Adipocyte (in vitro differentiated cells): ENCODE results near the gene ILF3.
A peak's percentile ranks its signal among the peaks of the same experiment; 100 is the strongest.

Experiments
- DNase-seq: peaks from one replicate; pipeline ENCODE4 v3.0.0-alpha.2; 2015; ENCODE audit warnings: low read depth
- H3K27me3 ChIP-seq: replicated peaks from 2 replicates; pipeline ENCODE4 v1.7.0; 2013; ENCODE audit warnings: mild to moderate bottlenecking, low read length, moderate library complexity; ENCODE audit not compliant: control insufficient read depth, insufficient read depth
- H3K36me3 ChIP-seq: 2 replicates; pipeline ENCODE4 v1.7.0; 2013; ENCODE audit warnings: low read length, mild to moderate bottlenecking, moderate library complexity; ENCODE audit not compliant: control insufficient read depth, insufficient read depth, severe bottlenecking
- H3K4me1 ChIP-seq: 2 replicates; pipeline ENCODE4 v1.7.0; 2013; ENCODE audit warnings: mild to moderate bottlenecking, low read length, moderate library complexity; ENCODE audit not compliant: control insufficient read depth, insufficient read depth
- H3K4me3 ChIP-seq: 2 replicates; pipeline ENCODE4 v1.7.0; 2013; ENCODE audit warnings: mild to moderate bottlenecking, low read length, moderate library complexity
- H3K9ac ChIP-seq: 2 replicates; pipeline ENCODE4 v1.7.0; 2013; ENCODE audit warnings: mild to moderate bottlenecking, low read length, moderate library complexity
- H3K9me3 ChIP-seq: 2 replicates; pipeline ENCODE4 v1.7.0; 2013; ENCODE audit warnings: mild to moderate bottlenecking, low read length, moderate library complexity; ENCODE audit not compliant: control insufficient read depth

ILF3 gene

GRCh38 chr19:10724573-10725071 lies 70.5 kb downstream of the ILF3 start:
- H3K9me3 ChIP-seq, result no peaks in the 10 kb centered on the region
- DNase-seq, result peak; percentile 84
- no peaks in the 10 kb centered on the region for H3K36me3 ChIP-seq
- peaks cover 25% of the 10 kb centered on the region for H3K4me1 ChIP-seq
- H3K4me3 ChIP-seq, result peak overlapping the region; percentile 56
- no peaks in the 10 kb centered on the region for H3K27me3 ChIP-seq
- H3K9ac ChIP-seq, result peak overlapping the region; percentile 33

GRCh38 chr19:10725415-10725814 lies 71.3 kb downstream of the ILF3 start:
- Histone ChIP-seq H3K36me3 (no peaks in the 10 kb centered on the region), H3K27me3 (no peaks in the 10 kb centered on the region), H3K9me3 (no peaks in the 10 kb centered on the region), H3K4me3 (no peak overlapping the region), H3K4me1 (peaks cover 19% of the 10 kb centered on the region), H3K9ac (no peak overlapping the region)
- DNase-seq, result no peak

- H3K36me3 ChIP-seq, result no peaks in the 10 kb centered on the region
- H3K27me3 ChIP-seq, result no peaks in the 10 kb centered on the region
- H3K4me1 ChIP-seq, result peaks cover 13% of the 10 kb centered on the region
- H3K9me3 ChIP-seq, result no peaks in the 10 kb centered on the region
- H3K9ac ChIP-seq, result no peak overlapping the region
- DNase-seq, result no peak
- H3K4me3 ChIP-seq, result no peak overlapping the region
These were observed 72.1 kb downstream of the ILF3 start for GRCh38 chr19:10726268-10726667.

- peaks cover 13% of the 10 kb centered on the region for H3K4me1 ChIP-seq
- H3K4me3 ChIP-seq, result no peak overlapping the region
- H3K9ac ChIP-seq, result no peak overlapping the region
- no peaks in the 10 kb centered on the region for H3K36me3 ChIP-seq
- DNase-seq, result no peak
- no peaks in the 10 kb centered on the region for H3K27me3 ChIP-seq
- no peaks in the 10 kb centered on the region for H3K9me3 ChIP-seq
These were observed 73.6 kb downstream of the ILF3 start for GRCh38 chr19:10727685-10728201.

GRCh38 chr19:10729411-10729810 lies 75.3 kb downstream of the ILF3 start:
- no peaks in the 10 kb centered on the region for H3K9me3 ChIP-seq
- no peak overlapping the region for H3K4me3 ChIP-seq
- H3K4me1 ChIP-seq, result peaks cover 11% of the 10 kb centered on the region
- no peak overlapping the region for H3K9ac ChIP-seq
- H3K36me3 ChIP-seq, result no peaks in the 10 kb centered on the region
- no peaks in the 10 kb centered on the region for H3K27me3 ChIP-seq
- no peak for DNase-seq

- H3K36me3 ChIP-seq, result no peaks in the 10 kb centered on the region
- no peak overlapping the region for H3K4me3 ChIP-seq
- H3K4me1 ChIP-seq, result no peaks in the 10 kb centered on the region
- H3K9ac ChIP-seq, result no peak overlapping the region
- H3K9me3 ChIP-seq, result no peaks in the 10 kb centered on the region
- DNase-seq, result no peak
- no peaks in the 10 kb centered on the region for H3K27me3 ChIP-seq
These were observed 76.8 kb downstream of the ILF3 start for GRCh38 chr19:10730932-10731331.

GRCh38 chr19:10735741-10736140 lies 81.6 kb downstream of the ILF3 start:
- Histone ChIP-seq H3K4me3 (no peak overlapping the region), H3K9ac (no peak overlapping the region), H3K27me3 (no peaks in the 10 kb centered on the region), H3K36me3 (no peaks in the 10 kb centered on the region), H3K4me1 (no peaks in the 10 kb centered on the region), H3K9me3 (no peaks in the 10 kb centered on the region)
- no peak for DNase-seq

- Histone ChIP-seq H3K9ac (no peak overlapping the region), H3K27me3 (no peaks in the 10 kb centered on the region), H3K36me3 (no peaks in the 10 kb centered on the region), H3K4me3 (no peak overlapping the region), H3K9me3 (no peaks in the 10 kb centered on the region), H3K4me1 (no peaks in the 10 kb centered on the region)
- no peak for DNase-seq
These were observed 82.0 kb downstream of the ILF3 start for GRCh38 chr19:10736189-10736588.

GRCh38 chr19:10736916-10737551 lies 82.9 kb downstream of the ILF3 start:
- Histone ChIP-seq H3K4me1 (no peaks in the 10 kb centered on the region), H3K36me3 (no peaks in the 10 kb centered on the region), H3K9me3 (no peaks in the 10 kb centered on the region), H3K4me3 (no peak overlapping the region), H3K9ac (no peak overlapping the region), H3K27me3 (no peaks in the 10 kb centered on the region)
- no peak for DNase-seq

- Histone ChIP-seq H3K4me3 (no peak overlapping the region), H3K9ac (no peak overlapping the region), H3K27me3 (no peaks in the 10 kb centered on the region), H3K4me1 (no peaks in the 10 kb centered on the region), H3K36me3 (no peaks in the 10 kb centered on the region), H3K9me3 (no peaks in the 10 kb centered on the region)
- DNase-seq, result no peak
These were observed 83.6 kb downstream of the ILF3 start for GRCh38 chr19:10737722-10738121.

GRCh38 chr19:10740798-10741197 lies 86.7 kb downstream of the ILF3 start:
- no peak for DNase-seq
- no peak overlapping the region for H3K4me3 ChIP-seq
- no peaks in the 10 kb centered on the region for H3K36me3 ChIP-seq
- H3K9me3 ChIP-seq, result no peaks in the 10 kb centered on the region
- no peak overlapping the region for H3K9ac ChIP-seq
- no peaks in the 10 kb centered on the region for H3K27me3 ChIP-seq
- H3K4me1 ChIP-seq, result no peaks in the 10 kb centered on the region
